B cell (primary cell): ENCODE data around the gene CHRNA4. TPM values are rescaled to one million over a fixed set of nuclear protein-coding genes. Genes with fewer than 3 reads are reported as not detected.

Source experiments
- ATAC-seq: fragments of 200-7000 bp; cut with Tn5 transposase; one replicate; pipeline ENCODE4 v1.10.0; 2021; ENCODE audit warnings: low read depth, mild to moderate bottlenecking, moderate number of reproducible peaks, moderate library complexity
- CTCF ChIA-PET: fragments of 350-600 bp; sonication (Branson Sonifier 250); formaldehyde crosslinking; loops from one replicate; lab custom pipeline; 2021; ENCODE audit warnings: antibody characterized with exemption, inconsistent platforms; lab: Charles Lee
- POLR2A ChIA-PET: fragments of 350-600 bp; sonication (Branson Sonifier 250); formaldehyde crosslinking; loops from one replicate; lab custom pipeline; 2021; ENCODE audit warnings: antibody characterized with exemption; lab: Charles Lee
- DNase-seq: peaks from one replicate; pipeline ENCODE4 v3.0.0; 2013
- H2AFZ ChIP-seq: 2 replicates; pipeline ENCODE4 v1.6.1; 2012; ENCODE audit warnings: mild to moderate bottlenecking, low read depth, low read length; ENCODE audit not compliant: insufficient read depth, poor library complexity, severe bottlenecking
- H3K27ac ChIP-seq, 2 donors: 1 replicate in 1 of 2; 2 replicates in 1 of 2; pipeline ENCODE4 v1.5.1; 2012 to 2013; ENCODE audit warnings: low read length in 2 of 2, mild to moderate bottlenecking in 2 of 2, moderate library complexity in 1 of 2
- H3K27me3 ChIP-seq, 4 experiments: fragments of 200-600 bp in 1 of 4; sonication (generic) in 1 of 4; replicated peaks in 1 of 4; 1 replicate in 2 of 4; 2 replicates in 2 of 4; pipeline versions ENCODE4 v1.6.1 to v1.7.0; 2013 to 2016; ENCODE audit warnings: low read length in 3 of 4, mild to moderate bottlenecking in 2 of 4, mixed read lengths in 1 of 4, moderate library complexity in 1 of 4; ENCODE audit not compliant: insufficient read depth in 4 of 4, control insufficient read depth in 3 of 4; ENCODE audit errors: control extremely low read depth in 1 of 4
- H3K36me3 ChIP-seq, 2 experiments: replicated peaks in 1 of 2; 1 replicate in 1 of 2; 2 replicates in 1 of 2; pipeline versions ENCODE4 v1.6.1 to v1.7.1; 2013; ENCODE audit warnings: low read length in 1 of 2; ENCODE audit not compliant: insufficient read depth in 2 of 2, control insufficient read depth in 1 of 2; ENCODE audit errors: control extremely low read depth in 1 of 2, extremely low read depth in 1 of 2
- H3K4me1 ChIP-seq, 2 donors: fragments of 200-600 bp in 1 of 2; sonication (generic) in 1 of 2; 1 replicate in 1 of 2; 2 replicates in 1 of 2; pipeline versions ENCODE4 v1.5.1 to v1.6.1; 2013 to 2017; ENCODE audit warnings: low read length in 2 of 2; ENCODE audit not compliant: control insufficient read depth in 2 of 2, insufficient read depth in 2 of 2
- H3K4me2 ChIP-seq: replicated peaks from 2 replicates; pipeline ENCODE3; 2012; ENCODE audit warnings: mild to moderate bottlenecking, low read depth, low read length; ENCODE audit not compliant: poor library complexity, severe bottlenecking
- H3K4me3 ChIP-seq, 5 experiments: fragments of 200-600 bp in 1 of 5; sonication (generic) in 1 of 5; 1 replicate in 3 of 5; 2 replicates in 2 of 5; pipeline versions ENCODE4 v1.5.1 to v1.7.0; 2011 to 2016; ENCODE audit warnings: low read length in 4 of 5, mild to moderate bottlenecking in 4 of 5, low read depth in 2 of 5, control low read depth in 1 of 5, moderate library complexity in 1 of 5; ENCODE audit not compliant: insufficient read depth in 1 of 5; ENCODE audit errors: control extremely low read depth in 1 of 5, extremely low read depth in 1 of 5
- H3K79me2 ChIP-seq: fragments of 200-600 bp; sonication (generic); one replicate; pipeline ENCODE4 v1.6.0; 2016; ENCODE audit warnings: low read length; ENCODE audit not compliant: control insufficient read depth, insufficient read depth
- H3K9ac ChIP-seq: fragments of 200-600 bp; sonication (generic); 2 replicates; pipeline ENCODE4 v1.6.1; 2017; ENCODE audit warnings: mild to moderate bottlenecking, low read length, moderate library complexity
- H3K9me3 ChIP-seq, 3 donors: one replicate each; pipeline versions ENCODE4 v1.6.1 to v1.7.1; 2013; ENCODE audit warnings: low read length in 2 of 3; ENCODE audit not compliant: control insufficient read depth in 2 of 3, insufficient read depth in 1 of 3; ENCODE audit errors: control extremely low read depth in 1 of 3
- H4K20me1 ChIP-seq: 2 replicates; pipeline ENCODE4 v1.6.0; 2012; ENCODE audit warnings: mild to moderate bottlenecking, low read length; ENCODE audit not compliant: insufficient read depth, control insufficient read depth, poor library complexity, severe bottlenecking
- H3K27ac Mint-ChIP-seq: one replicate; pipeline ENCODE4 v1.8.0; 2021; ENCODE audit warnings: mixed read lengths
- H3K27me3 Mint-ChIP-seq: one replicate; pipeline ENCODE4 v1.8.0; 2021; ENCODE audit warnings: mixed read lengths
- H3K4me1 Mint-ChIP-seq: one replicate; pipeline ENCODE4 v1.8.0; 2021; ENCODE audit warnings: mixed read lengths
- H3K4me3 Mint-ChIP-seq: one replicate; pipeline ENCODE4 v1.8.0; 2021; ENCODE audit warnings: mixed read lengths
- H3K9me3 Mint-ChIP-seq: one replicate; pipeline ENCODE4 v1.8.0; 2022; ENCODE audit warnings: mixed read lengths; ENCODE audit not compliant: insufficient read depth
- CTCF ChIP-seq: fragments of 200-600 bp; IDR thresholded peaks from one replicate; pipeline ENCODE4 v1.8.0; 2022; ENCODE audit warnings: antibody characterized with exemption, mild to moderate bottlenecking
- EZH2 ChIP-seq: IDR thresholded peaks from 2 replicates; pipeline ENCODE4 v1.6.1; 2012; ENCODE audit warnings: borderline replicate concordance, low read depth, mild to moderate bottlenecking, moderate library complexity, low read length; ENCODE audit not compliant: insufficient read depth, poor library complexity, severe bottlenecking
- WGBS: methylation state at CpG from one replicate; pipeline ENCODE4 v1.1.5; 2013; ENCODE audit warnings: missing lambda C conversion rate; ENCODE audit not compliant: insufficient coverage; 5-methylcytosine and 5-hydroxymethylcytosine counted together
- intact Hi-C: fragments of 100-400 bp; cut with micrococcal nuclease; formaldehyde crosslinking; loops from one replicate; pipeline ENCODE4 v1.10.0; 2022
- polyA plus RNA-seq: library from polyadenylated mRNA; depleted of rRNA; stranded (reverse); fragments of >200 nt; gene quantifications from 2 replicates; pipeline ENCODE4 v1.2.3, GENCODE V29; 2012
- total RNA-seq, 2 donors: library from RNA; stranded (reverse); fragments of 120-200 nt in 1 of 2; gene quantifications; 1 replicate in 1 of 2; 2 replicates in 1 of 2; pipeline versions ENCODE4 v1.2.3 to v1.2.4, GENCODE V29; 2013 to 2022

CHRNA4 gene
- total and polyA plus RNA-seq, 2 donors (not counting 1 experiment from before 2014, with no cell fraction given): not detected

GRCh38 chr20:63402860-63403220 lies 41.7 kb upstream of the CHRNA4 start:
- CTCF ChIA-PET: no interaction called here
- H3K27me3 ChIP-seq: no peaks in the 10 kb centered on the region
- H3K4me3 ChIP-seq: no peak overlapping the region
- H3K36me3 ChIP-seq: no peaks in the 10 kb centered on the region
- H3K4me2 ChIP-seq: no peak overlapping the region
- Mint-ChIP-seq H3K4me1 (no peaks in the 10 kb centered on the region), H3K9me3 (no peaks in the 10 kb centered on the region), H3K4me3 (no peak overlapping the region), H3K27me3 (no peaks in the 10 kb centered on the region), H3K27ac (no peak overlapping the region)
- H4K20me1 ChIP-seq: no peaks in the 10 kb centered on the region
- H3K27ac ChIP-seq: no peak overlapping the region
- H2AFZ ChIP-seq: no peak overlapping the region
- POLR2A ChIA-PET: no interaction called here
- H3K4me1 ChIP-seq: no peaks in the 10 kb centered on the region
- ATAC-seq: no peak
- intact Hi-C loops: no loop called here
- no peaks in the 10 kb centered on the region for H3K79me2 ChIP-seq
- peaks cover 0 to 4% (median 0%) of the 10 kb centered on the region in 3 donors for H3K9me3 ChIP-seq
- no peak for TF ChIP-seq CTCF
- whole genome bisulfite sequencing: 24% methylated on average over 6 of the region's 9 CpGs
- DNase-seq: no peak
- H3K9ac ChIP-seq: no peak overlapping the region

GRCh38 chr20:63402181-63402859 lies 41.2 kb upstream of the CHRNA4 start:
- no peak overlapping the region for H3K4me3 ChIP-seq
- intact Hi-C loops: no loop called here
- H3K27me3 ChIP-seq: no peaks in the 10 kb centered on the region
- Mint-ChIP-seq H3K4me3 (no peak overlapping the region), H3K4me1 (no peaks in the 10 kb centered on the region), H3K27me3 (no peaks in the 10 kb centered on the region), H3K27ac (no peak overlapping the region), H3K9me3 (no peaks in the 10 kb centered on the region)
- H3K27ac ChIP-seq: no peak overlapping the region
- H3K4me1 ChIP-seq: no peaks in the 10 kb centered on the region
- DNase-seq (no peak), ATAC-seq (no peak)
- 73% methylated on average over 22 of the region's 24 CpGs for WGBS
- no peak for TF ChIP-seq CTCF
- no peak for TF ChIP-seq EZH2
- no peak overlapping the region for H3K4me2 ChIP-seq
- H3K79me2 ChIP-seq: no peaks in the 10 kb centered on the region
- H3K9me3 ChIP-seq: peaks cover 0 to 4% (median 0%) of the 10 kb centered on the region in 3 donors
- ChIA-PET CTCF (no interaction called here), POLR2A (no interaction called here)
- no peak overlapping the region for H2AFZ ChIP-seq
- no peaks in the 10 kb centered on the region for H4K20me1 ChIP-seq
- no peak overlapping the region for H3K9ac ChIP-seq
- H3K36me3 ChIP-seq: no peaks in the 10 kb centered on the region
